ENCODE data around the gene SCRN2. TPM values are rescaled to one million over a fixed set of nuclear protein-coding genes. Genes with fewer than 3 reads are reported as not detected.

SCRN2 gene
- total and polyA plus RNA-seq, 7 experiments from 2014 or later = 27.5 to 55.9 (median 38.3) TPM

DNA sequence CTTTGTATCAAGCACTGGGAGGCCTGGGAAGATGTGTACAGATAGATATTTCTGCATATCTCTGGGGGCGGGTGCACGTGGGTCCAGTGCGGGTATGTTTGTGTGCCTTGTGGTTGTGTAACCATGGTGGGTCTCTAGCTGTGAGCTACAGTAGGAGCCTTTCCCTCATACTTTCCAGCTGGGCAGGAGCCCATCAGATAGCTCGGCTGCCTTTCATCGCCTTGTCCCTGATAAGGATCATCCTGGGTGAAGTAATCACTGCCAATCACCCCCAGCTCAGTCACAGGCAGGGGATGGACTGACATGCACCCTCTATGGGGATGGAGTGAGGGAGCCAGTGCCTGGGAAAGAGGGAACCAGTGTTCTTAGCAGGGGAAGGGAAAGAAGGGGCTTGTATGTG is 3.2 kb upstream of the SCRN2 start:
- no peaks in the 10 kb centered on the region for H3K36me3 Mint-ChIP-seq
- no peak overlapping the region for H3K4me3 Mint-ChIP-seq
- ATAC-seq (no peak), DNase-seq (no peak)
- H3K4me1 Mint-ChIP-seq = peaks cover 12 to 41% (median 38%) of the 10 kb centered on the region in 7 donors
- Histone ChIP-seq H3K27ac (ENCODE audit: low read depth, low read length) (no peak overlapping the region), H3K4me3 (ENCODE audit: low read length) (no peak overlapping the region), H3K9me3 (ENCODE audit: control insufficient read depth in 2 of 3, low read length in 3 of 3) (no peaks in the 10 kb centered on the region), H3K36me3 (ENCODE audit: control insufficient read depth in 2 of 3, insufficient read depth in 3 of 3, low read length in 3 of 3) (peaks cover 0 to 4% (median 0%) of the 10 kb centered on the region in 3 experiments), H3K27me3 (ENCODE audit: control insufficient read depth in 2 of 2, insufficient read depth in 2 of 2, low read length in 2 of 2) (peaks cover 0 to 30% of the 10 kb centered on the region in 2 donors), H3K4me1 (ENCODE audit: control insufficient read depth in 2 of 2, insufficient read depth in 2 of 2, low read length in 2 of 2) (peaks cover 19 to 21% of the 10 kb centered on the region in 2 donors)
- peaks cover 30 to 49% (median 42%) of the 10 kb centered on the region in 5 donors for H3K27me3 Mint-ChIP-seq
- H3K27ac Mint-ChIP-seq = no peak overlapping the region
- intact Hi-C loops (cut with micrococcal nuclease) = loop anchor here (5.0 to 10.0 kb wide), 4 partner anchors 178 to 773 kb away; partner anchors contain the start of genes HOXB8 (in 1 of the 2) and NFE2L1 (in 1 of the 2)
- ChIA-PET CTCF (interaction anchor here (0.6 to 11.5 kb wide), 2 partner anchors 22 to 45 kb away, joined by 3 to 290 read pairs; partner anchors contain the start of genes OSBPL7 and SP2), POLR2A (interaction anchor here (6.6 kb wide), 1 partner anchor 51 kb away, joined by 38 read pairs; the partner anchor contains the start of gene SP2)
- peaks cover 0 to 2% (median 0%) of the 10 kb centered on the region in 11 donors for H3K9me3 Mint-ChIP-seq

DNA sequence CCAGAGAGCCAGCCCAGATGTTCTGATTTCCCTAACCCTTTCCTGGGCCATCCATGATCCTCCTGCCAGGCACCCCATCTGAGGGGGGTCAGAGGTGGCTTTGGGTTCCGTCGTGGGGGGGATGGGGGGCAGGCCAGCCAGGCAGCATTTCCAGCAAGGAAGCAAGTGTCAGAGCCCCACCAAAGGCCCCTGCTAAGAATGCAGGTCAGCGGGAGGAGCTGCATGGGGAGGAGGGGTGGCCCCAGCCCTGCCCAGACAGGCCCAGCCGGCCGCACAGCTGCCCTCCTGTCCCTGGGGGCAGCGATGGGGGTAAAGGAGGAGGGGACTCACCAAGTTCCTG is 2.3 kb upstream of the SCRN2 start:
- Mint-ChIP-seq H3K9me3 (no peaks in the 10 kb centered on the region), H3K4me1 (peaks cover 12 to 47% (median 36%) of the 10 kb centered on the region in 7 donors), H3K4me3 (peak overlapping the region in 2 of 10 donors; percentile 60 to 63), H3K27me3 (peaks cover 21 to 40% (median 33%) of the 10 kb centered on the region in 5 donors), H3K27ac (peak overlapping the region in 3 of 9 donors; percentile 10 to 86 (median 60)), H3K36me3 (no peaks in the 10 kb centered on the region)
- peaks cover 0 to 9% (median 0%) of the 10 kb centered on the region in 3 experiments for H3K36me3 ChIP-seq (ENCODE audit: control insufficient read depth in 2 of 3, insufficient read depth in 3 of 3, low read length in 3 of 3)
- no peak overlapping the region for H3K4me3 ChIP-seq (ENCODE audit: low read length)
- intact Hi-C loops (cut with micrococcal nuclease) = loop anchor here (1.0 to 10.0 kb wide), 6 partner anchors 103 to 774 kb away; partner anchors contain the start of genes HOXB8 (in 1 of the 2) and NFE2L1 (in 1 of the 2)
- peaks cover 19 to 21% of the 10 kb centered on the region in 2 donors for H3K4me1 ChIP-seq (ENCODE audit: control insufficient read depth in 2 of 2, insufficient read depth in 2 of 2, low read length in 2 of 2)
- no peak overlapping the region for H3K27ac ChIP-seq (ENCODE audit: low read depth, low read length)
- ChIA-PET CTCF (interaction anchor here (0.9 to 11.5 kb wide), 4 partner anchors 46 to 750 kb away, joined by 3 to 290 read pairs (median 6); partner anchors contain the start of genes PNPO and SP2), POLR2A (interaction anchor here (1.0 to 5.0 kb wide), 5 partner anchors 11 to 53 kb away, joined by 3 to 42 read pairs (median 4); partner anchors contain the start of genes LRRC46, MRPL10 and SP2)
- no peaks in the 10 kb centered on the region for H3K9me3 ChIP-seq (ENCODE audit: control insufficient read depth in 2 of 3, low read length in 3 of 3)
- H3K27me3 ChIP-seq (ENCODE audit: control insufficient read depth in 2 of 2, insufficient read depth in 2 of 2, low read length in 2 of 2) = peaks cover 0 to 22% of the 10 kb centered on the region in 2 donors
- DNase-seq (no peak), ATAC-seq (no peak)

DNA sequence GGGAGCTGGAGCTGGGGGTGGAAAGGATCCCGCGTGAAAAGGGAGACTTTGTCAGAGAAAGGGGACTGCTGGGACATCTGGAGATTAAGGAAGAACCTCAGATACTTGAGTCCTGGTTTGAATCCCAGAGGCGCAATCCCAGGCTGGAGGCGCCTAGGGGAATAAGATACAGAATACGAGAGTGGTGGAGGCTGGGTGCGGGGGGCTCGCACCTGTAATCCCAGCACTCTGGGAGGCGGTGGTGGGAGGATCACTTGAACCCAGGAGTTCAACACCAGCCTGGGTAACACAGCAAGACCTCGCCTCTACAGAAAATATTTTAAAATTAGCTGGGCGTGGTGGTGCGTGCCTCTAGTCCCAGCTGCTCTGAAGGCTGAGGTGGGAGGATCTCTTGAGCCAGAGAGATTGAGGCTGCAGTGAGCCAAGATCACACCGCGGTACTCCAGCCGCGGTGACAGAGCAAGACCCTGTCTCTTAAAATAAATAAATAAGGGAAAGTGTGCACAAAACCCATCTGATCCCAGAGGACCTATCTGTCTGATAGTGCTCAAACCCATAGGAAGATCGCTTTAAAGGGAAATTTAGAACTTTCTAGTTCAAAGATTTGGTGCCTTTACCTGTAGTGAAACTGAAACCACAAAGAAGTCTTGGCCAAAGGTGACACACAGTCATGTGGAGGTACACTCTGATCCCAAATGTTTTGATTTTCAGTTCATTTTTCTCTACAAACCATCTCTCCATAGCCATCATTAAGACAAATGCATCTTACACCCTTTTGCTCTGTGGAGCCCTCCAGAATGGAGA is 617 bp upstream of the SCRN2 start:
- peak overlapping the region; percentile 55 to 93 (median 86) for H3K27ac Mint-ChIP-seq

DNA sequence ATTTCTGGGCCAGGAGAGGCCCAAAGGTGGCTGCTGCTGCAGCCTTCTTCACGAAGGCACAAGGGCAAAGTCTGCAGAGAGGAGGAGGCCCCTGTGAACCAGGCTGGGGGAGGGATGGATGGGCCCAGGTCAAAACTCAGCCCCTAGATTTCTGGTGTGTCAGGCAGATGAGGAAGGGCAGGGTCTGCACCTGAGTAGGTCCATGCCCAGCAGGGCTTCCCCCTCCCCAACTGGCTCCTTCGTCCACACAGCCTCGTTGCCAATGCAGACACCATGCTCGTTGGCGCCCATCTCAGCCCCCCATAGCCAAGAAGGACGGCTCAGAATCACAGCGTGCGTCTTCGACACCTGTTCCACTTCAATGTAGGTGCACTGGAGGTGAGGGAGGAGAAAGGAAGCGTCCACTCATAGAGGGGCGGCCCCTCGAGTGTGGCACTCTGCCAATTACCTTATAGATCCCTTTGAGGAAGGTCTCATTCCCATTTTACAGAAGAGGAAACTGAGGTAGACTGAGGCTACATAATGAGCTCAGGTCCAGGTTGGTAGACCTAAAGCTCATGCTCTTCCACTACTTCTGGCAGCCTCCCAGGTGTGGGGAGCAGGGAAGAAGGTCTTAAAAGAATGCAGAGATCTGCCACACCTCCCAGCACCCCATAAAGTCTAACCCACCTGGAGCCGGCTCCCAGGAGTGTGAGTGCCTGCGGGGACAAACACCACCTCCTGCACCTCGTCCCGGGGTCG is 902 bp downstream of the SCRN2 start:
- ChIA-PET CTCF (interaction anchor here (0.6 to 11.5 kb wide), 4 partner anchors 10 to 49 kb away, joined by 3 to 290 read pairs (median 12); partner anchors contain the start of genes LRRC46, MRPL10 and SP2), POLR2A (interaction anchor here (1.5 to 5.0 kb wide), 5 partner anchors 9 to 131 kb away, joined by 4 to 42 read pairs (median 22); partner anchors contain the start of genes CDK5RAP3, LRRC46, MRPL10 and SP2)
- H3K27me3 Mint-ChIP-seq = peaks cover 0 to 15% (median 10%) of the 10 kb centered on the region in 5 donors
- Histone ChIP-seq H3K36me3 (ENCODE audit: control insufficient read depth in 2 of 3, insufficient read depth in 3 of 3, low read length in 3 of 3) (peaks cover 0 to 24% (median 0%) of the 10 kb centered on the region in 3 experiments), H3K27me3 (ENCODE audit: control insufficient read depth in 2 of 2, insufficient read depth in 2 of 2, low read length in 2 of 2) (peaks cover 0 to 5% of the 10 kb centered on the region in 2 donors), H3K9me3 (ENCODE audit: control insufficient read depth in 2 of 3, low read length in 3 of 3) (no peaks in the 10 kb centered on the region), H3K4me1 (ENCODE audit: control insufficient read depth in 2 of 2, insufficient read depth in 2 of 2, low read length in 2 of 2) (peaks cover 19 to 26% of the 10 kb centered on the region in 2 donors), H3K27ac (ENCODE audit: low read depth, low read length) (peak overlapping the region; percentile 75), H3K4me3 (ENCODE audit: low read length) (peak overlapping the region; percentile 95)
- DNase-seq (no peak), ATAC-seq (no peak)
- intact Hi-C loops (cut with micrococcal nuclease) = loop anchor here (2.0 to 10.0 kb wide), 5 partner anchors 101 to 777 kb away; partner anchors contain the start of genes PNPO (in 2 of the 2), HOXB8 (in 1 of the 2) and NFE2L1 (in 1 of the 2)
- H3K4me3 Mint-ChIP-seq = peak overlapping the region; percentile 84 to 99 (median 94)
- peaks cover 14 to 57% (median 46%) of the 10 kb centered on the region in 7 donors for H3K4me1 Mint-ChIP-seq
- peaks cover 0 to 9% (median 2%) of the 10 kb centered on the region in 5 donors for H3K36me3 Mint-ChIP-seq
- H3K27ac Mint-ChIP-seq = peak overlapping the region in 6 of 9 donors; percentile 43 to 84 (median 70)
- peaks cover 0 to 2% (median 0%) of the 10 kb centered on the region in 11 donors for H3K9me3 Mint-ChIP-seq

More for the DNA sequence above, 617 bp upstream of the SCRN2 start:
- Histone ChIP-seq H3K36me3 (ENCODE audit: control insufficient read depth in 2 of 3, insufficient read depth in 3 of 3, low read length in 3 of 3) (peaks cover 0 to 24% (median 0%) of the 10 kb centered on the region in 3 experiments), H3K4me1 (ENCODE audit: control insufficient read depth in 2 of 2, insufficient read depth in 2 of 2, low read length in 2 of 2) (peaks cover 19 to 21% of the 10 kb centered on the region in 2 donors), H3K9me3 (ENCODE audit: control insufficient read depth in 2 of 3, low read length in 3 of 3) (no peaks in the 10 kb centered on the region), H3K27ac (ENCODE audit: low read depth, low read length) (peak overlapping the region; percentile 75), H3K27me3 (ENCODE audit: control insufficient read depth in 2 of 2, insufficient read depth in 2 of 2, low read length in 2 of 2) (peaks cover 0 to 13% of the 10 kb centered on the region in 2 donors), H3K4me3 (ENCODE audit: low read length) (peak overlapping the region; percentile 95)
- ATAC-seq (no peak), DNase-seq (no peak)
- Mint-ChIP-seq H3K4me3 (peak overlapping the region; percentile 84 to 99 (median 94)), H3K27me3 (peaks cover 14 to 30% (median 25%) of the 10 kb centered on the region in 5 donors), H3K36me3 (peaks cover 0 to 4% (median 0%) of the 10 kb centered on the region in 5 donors), H3K4me1 (peaks cover 9 to 46% (median 36%) of the 10 kb centered on the region in 7 donors), H3K9me3 (no peaks in the 10 kb centered on the region)
- intact Hi-C loops (cut with micrococcal nuclease) = loop anchor here (1.0 to 10.0 kb wide), 10 partner anchors 10 to 776 kb away; partner anchors contain the start of genes LRRC46 (in 2 of the 2), MRPL10 (in 2 of the 2), PNPO (in 2 of the 2) and HOXB8 (in 1 of the 2)
- ChIA-PET POLR2A (interaction anchor here (0.6 to 5.0 kb wide), 10 partner anchors 10 to 610 kb away, joined by 3 to 42 read pairs (median 4); partner anchors contain the start of genes CDK5RAP3, LRRC46, MRPL10 and SP2), CTCF (interaction anchor here (0.6 to 11.5 kb wide), 7 partner anchors 11 to 129 kb away, joined by 3 to 290 read pairs (median 6); partner anchors contain the start of genes CDK5RAP3, LRRC46, MRPL10 and OSBPL7)

DNA sequence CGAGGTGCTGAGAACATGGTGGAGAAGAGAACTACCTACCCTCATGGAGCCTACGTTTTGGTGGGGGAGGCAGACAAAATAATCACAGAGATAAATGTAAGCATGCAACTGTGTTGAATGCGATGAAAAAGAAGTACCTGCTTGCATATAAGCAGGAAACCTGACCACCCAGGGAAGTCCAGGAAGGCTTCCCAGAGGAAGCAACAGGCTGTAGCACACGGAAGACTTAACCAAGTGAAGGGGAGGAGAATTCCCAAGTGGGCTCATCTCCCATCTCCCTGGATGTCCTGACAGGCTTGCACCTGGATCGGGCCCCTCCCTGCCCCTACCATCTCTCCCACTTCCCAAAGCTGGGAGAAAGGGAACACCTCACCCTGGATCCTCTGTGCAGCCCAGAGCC is 2.0 kb downstream of the SCRN2 start:
- H3K9me3 ChIP-seq (ENCODE audit: control insufficient read depth in 2 of 3, low read length in 3 of 3) = no peaks in the 10 kb centered on the region
- H3K4me1 Mint-ChIP-seq = peaks cover 23 to 68% (median 57%) of the 10 kb centered on the region in 7 donors
- DNase-seq (no peak), ATAC-seq (no peak)
- no peak overlapping the region for H3K4me3 ChIP-seq (ENCODE audit: low read length)
- H3K27ac ChIP-seq (ENCODE audit: low read depth, low read length) = no peak overlapping the region
- peaks cover 0 to 12% (median 2%) of the 10 kb centered on the region in 5 donors for H3K36me3 Mint-ChIP-seq
- POLR2A ChIA-PET = interaction anchor here (5.0 kb wide), 1 partner anchor 57 kb away, joined by 41 read pairs; the partner anchor contains the start of gene SP2
- CTCF ChIA-PET = interaction anchor here (11.5 kb wide), 1 partner anchor 50 kb away, joined by 290 read pairs; the partner anchor contains the start of gene SP2
- H3K4me3 Mint-ChIP-seq = peak overlapping the region in 3 of 10 donors; percentile 12 to 96 (median 64)
- peaks cover 0 to 2% (median 0%) of the 10 kb centered on the region in 11 donors for H3K9me3 Mint-ChIP-seq
- H3K36me3 ChIP-seq (ENCODE audit: control insufficient read depth in 2 of 3, insufficient read depth in 3 of 3, low read length in 3 of 3) = peaks cover 0 to 24% (median 0%) of the 10 kb centered on the region in 3 experiments
- peak overlapping the region in 1 of 9 donors; percentile 36 for H3K27ac Mint-ChIP-seq
- H3K4me1 ChIP-seq (ENCODE audit: control insufficient read depth in 2 of 2, insufficient read depth in 2 of 2, low read length in 2 of 2) = peaks cover 19 to 37% of the 10 kb centered on the region in 2 donors
- H3K27me3 ChIP-seq (ENCODE audit: control insufficient read depth in 2 of 2, insufficient read depth in 2 of 2, low read length in 2 of 2) = no peaks in the 10 kb centered on the region
- peaks cover 0 to 5% (median 0%) of the 10 kb centered on the region in 5 donors for H3K27me3 Mint-ChIP-seq
- intact Hi-C loops (cut with micrococcal nuclease) = no loop called here

All from naive thymus-derived CD4-positive, alpha-beta T cell (primary cell).